Neural progenitor cell (in vitro differentiated cells): Measurements from ENCODE around the gene CYBC1. TPM values are rescaled to one million over a fixed set of nuclear protein-coding genes. Genes with fewer than 3 reads are reported as not detected.

ENCODE experiments used
- DNase-seq: peaks from one replicate; pipeline ENCODE4 v3.0.0-alpha.2; 2016; ENCODE audit warnings: low spot score
- H2AFZ ChIP-seq: fragments of 200-600 bp; sonication (generic); replicated peaks from 2 replicates; pipeline ENCODE4 v1.6.1; 2016; ENCODE audit warnings: antibody characterized with exemption
- H3F3A ChIP-seq: fragments of 200-600 bp; sonication (generic); 2 replicates; pipeline ENCODE4 v1.6.1; 2016; ENCODE audit warnings: antibody characterized with exemption, low read depth
- H3K27ac ChIP-seq: fragments of 200-600 bp; sonication (generic); 2 replicates; pipeline ENCODE4 v1.5.1; 2016; ENCODE audit warnings: mild to moderate bottlenecking
- H3K27me3 ChIP-seq: fragments of 200-600 bp; sonication (generic); 2 replicates; pipeline ENCODE4 v1.6.1; 2016; ENCODE audit warnings: mild to moderate bottlenecking, moderate library complexity
- H3K36me3 ChIP-seq: fragments of 200-600 bp; sonication (generic); 2 replicates; pipeline ENCODE4 v1.5.1; 2016
- H3K4me1 ChIP-seq: fragments of 200-600 bp; sonication (generic); 2 replicates; pipeline ENCODE4 v1.6.1; 2016; ENCODE audit warnings: mixed run types
- H3K4me2 ChIP-seq: fragments of 200-600 bp; sonication (generic); 2 replicates; pipeline ENCODE4 v1.6.1; 2016
- H3K4me3 ChIP-seq: fragments of 200-600 bp; sonication (generic); 2 replicates; pipeline ENCODE4 v1.5.1; 2016
- H3K79me2 ChIP-seq: fragments of 200-600 bp; sonication (generic); 2 replicates; pipeline ENCODE4 v1.6.1; 2016; ENCODE audit warnings: low read depth
- H3K9ac ChIP-seq: fragments of 200-600 bp; sonication (generic); 2 replicates; pipeline ENCODE4 v1.6.1; 2016
- H3K9me3 ChIP-seq: fragments of 200-600 bp; sonication (generic); 2 replicates; pipeline ENCODE4 v1.5.1; 2016; ENCODE audit warnings: low read depth
- H4K20me1 ChIP-seq: fragments of 200-600 bp; sonication (generic); 2 replicates; pipeline ENCODE4 v1.6.1; 2016; ENCODE audit warnings: low read depth
- H3K27ac Mint-ChIP-seq: 3 replicates; pipeline ENCODE4 v1.8.0; 2021; ENCODE audit warnings: mixed read lengths
- H3K27me3 Mint-ChIP-seq: 2 replicates; pipeline ENCODE4 v1.8.0; 2022; ENCODE audit warnings: low read depth, mild to moderate bottlenecking, inconsistent platforms, moderate library complexity, mixed read lengths; ENCODE audit not compliant: insufficient read depth
- H3K36me3 Mint-ChIP-seq: 3 replicates; pipeline ENCODE4 v1.8.0; 2021; ENCODE audit warnings: mixed read lengths
- H3K4me1 Mint-ChIP-seq: 3 replicates; pipeline ENCODE4 v1.8.0; 2021; ENCODE audit warnings: mixed read lengths
- H3K4me3 Mint-ChIP-seq: 3 replicates; pipeline ENCODE4 v1.8.0; 2021; ENCODE audit warnings: mild to moderate bottlenecking, moderate library complexity, mixed read lengths
- H3K9me3 Mint-ChIP-seq: 3 replicates; pipeline ENCODE4 v1.8.0; 2020; ENCODE audit warnings: mixed read lengths
- CTCF ChIP-seq: fragments of 200-600 bp; sonication (generic); IDR thresholded peaks from 2 replicates; pipeline ENCODE4 v1.5.1; 2017; ENCODE audit warnings: antibody characterized with exemption, mild to moderate bottlenecking
- EZH2 ChIP-seq: fragments of 200-600 bp; sonication (generic); IDR thresholded peaks from 2 replicates; pipeline ENCODE4 v1.6.1; 2017; ENCODE audit warnings: antibody characterized with exemption, mild to moderate bottlenecking, moderate library complexity
- EZH2phosphoT487 ChIP-seq: fragments of 200-600 bp; sonication (generic); IDR thresholded peaks from 2 replicates; pipeline ENCODE4 v1.6.1; 2017; ENCODE audit warnings: antibody characterized with exemption
- total RNA-seq: library from RNA; depleted of rRNA; stranded (reverse); fragments of >200 nt; gene quantifications from 2 replicates; pipeline ENCODE4 v1.2.3, GENCODE V29; 2015; ENCODE audit warnings: low replicate concordance

CYBC1 gene
- total RNA-seq, 1 donor from 2014 or later = 75.1 TPM

- H3K9ac ChIP-seq = no peak overlapping the region
These were observed 40.6 kb upstream of the CYBC1 start for GRCh38 chr17:82491196-82491530.

GRCh38 chr17:82490512-82491195, 40.1 kb upstream of the CYBC1 start:
- Histone ChIP-seq H3K9me3 (no peaks in the 10 kb centered on the region), H2AFZ (no peak overlapping the region), H3F3A (peaks cover 16% of the 10 kb centered on the region), H3K4me1 (no peaks in the 10 kb centered on the region), H3K4me3 (no peak overlapping the region), H3K9ac (no peak overlapping the region), H3K79me2 (no peaks in the 10 kb centered on the region), H3K36me3 (no peaks in the 10 kb centered on the region), H3K27ac (no peak overlapping the region), H3K27me3 (peaks cover 3% of the 10 kb centered on the region), H4K20me1 (peaks cover 9% of the 10 kb centered on the region), H3K4me2 (no peak overlapping the region)
- peaks cover 6% of the 10 kb centered on the region for H3K9me3 Mint-ChIP-seq
- H3K36me3 Mint-ChIP-seq = peaks cover 19% of the 10 kb centered on the region
- TF ChIP-seq EZH2phosphoT487 (no peak), CTCF (no peak), EZH2 (no peak)
- H3K27ac Mint-ChIP-seq = no peak overlapping the region
- DNase-seq = no peak
- H3K4me1 Mint-ChIP-seq = peaks cover 12% of the 10 kb centered on the region
- no peak overlapping the region for H3K4me3 Mint-ChIP-seq
- peaks cover 16% of the 10 kb centered on the region for H3K27me3 Mint-ChIP-seq

More at GRCh38 chr17:82491196-82491530, 40.6 kb upstream of the CYBC1 start:
- no peak overlapping the region for H3K4me3 ChIP-seq
- peaks cover 8% of the 10 kb centered on the region for H3K27me3 ChIP-seq
- H3K9me3 Mint-ChIP-seq = peaks cover 6% of the 10 kb centered on the region
- peaks cover 12% of the 10 kb centered on the region for H3K4me1 Mint-ChIP-seq
- no peak overlapping the region for H3K27ac Mint-ChIP-seq
- H3K79me2 ChIP-seq = no peaks in the 10 kb centered on the region
- no peaks in the 10 kb centered on the region for H3K36me3 ChIP-seq
- H3K27me3 Mint-ChIP-seq = peaks cover 16% of the 10 kb centered on the region
- no peak overlapping the region for H3K4me2 ChIP-seq
- H2AFZ ChIP-seq = no peak overlapping the region
- peaks cover 18% of the 10 kb centered on the region for H3K36me3 Mint-ChIP-seq
- no peaks in the 10 kb centered on the region for H3K4me1 ChIP-seq
- H3K9me3 ChIP-seq = no peaks in the 10 kb centered on the region
- peaks cover 9% of the 10 kb centered on the region for H4K20me1 ChIP-seq
- DNase-seq = no peak
- no peak overlapping the region for H3K27ac ChIP-seq
- TF ChIP-seq CTCF (no peak), EZH2 (no peak), EZH2phosphoT487 (no peak)
- H3F3A ChIP-seq = peaks cover 21% of the 10 kb centered on the region
- H3K4me3 Mint-ChIP-seq = peak overlapping the region; percentile 60

GRCh38 chr17:82489851-82490511, 39.4 kb upstream of the CYBC1 start:
- Histone ChIP-seq H3K36me3 (no peaks in the 10 kb centered on the region), H3K27ac (no peak overlapping the region), H3K4me1 (no peaks in the 10 kb centered on the region), H3K4me3 (no peak overlapping the region), H2AFZ (no peak overlapping the region), H3K4me2 (no peak overlapping the region), H4K20me1 (peaks cover 9% of the 10 kb centered on the region), H3K9ac (no peak overlapping the region), H3F3A (peaks cover 9% of the 10 kb centered on the region), H3K9me3 (no peaks in the 10 kb centered on the region), H3K27me3 (no peaks in the 10 kb centered on the region), H3K79me2 (no peaks in the 10 kb centered on the region)
- TF ChIP-seq CTCF (no peak), EZH2 (no peak), EZH2phosphoT487 (no peak)
- Mint-ChIP-seq H3K27ac (no peak overlapping the region), H3K9me3 (peaks cover 6% of the 10 kb centered on the region), H3K4me1 (peaks cover 12% of the 10 kb centered on the region), H3K4me3 (no peak overlapping the region), H3K36me3 (peaks cover 22% of the 10 kb centered on the region), H3K27me3 (peaks cover 14% of the 10 kb centered on the region)
- DNase-seq = no peak
